ENCODE results near the gene SYNPO.

Gene SYNPO

GRCh38 chr5:150661086-150661485 is 20.6 kb downstream of the SYNPO start, which contains the start of gene MYOZ3:
Gene MYOZ3 (plus strand): TSS chr5:150661251. CDS start chr5:150662942, 1,691 bp downstream.
- in situ Hi-C loops (cut with HindIII; ENCODE audit: low pct_ligation_motif_present, low sequenced_read_pairs), result loop anchor here (25.0 kb wide), 1 partner anchor 99 kb away; no protein-coding TSS in a partner anchor
- Histone ChIP-seq H3K36me3 (replicated peaks) (no peaks in the 10 kb centered on the region), H3K27ac (no peak within 1 kb of the TSS), H3K27me3 (replicated peaks) (peaks cover 6% of the 10 kb centered on the region), H3K4me3 (ENCODE audit: low read depth, low read length) (no peak within 1 kb of the TSS)
- TF ChIP-seq CTCF (IDR thresholded peaks at IDR 0.05; ENCODE audit: low read depth, low read length, missing control alignments), result no peak
- no peak for DNase-seq

- no peaks in the 10 kb centered on the region for H3K36me3 ChIP-seq (replicated peaks)
- H3K27ac ChIP-seq, result no peak overlapping the region
- no peak for DNase-seq
- in situ Hi-C loops (cut with HindIII; ENCODE audit: low pct_ligation_motif_present, low sequenced_read_pairs), result loop anchor here (25.0 kb wide), 1 partner anchor 100 kb away; no protein-coding TSS in a partner anchor
- peaks cover 6% of the 10 kb centered on the region for H3K27me3 ChIP-seq (replicated peaks)
- no peak overlapping the region for H3K4me3 ChIP-seq (ENCODE audit: low read depth, low read length)
- TF ChIP-seq CTCF (IDR thresholded peaks at IDR 0.05; ENCODE audit: low read depth, low read length, missing control alignments), result no peak
Observed at GRCh38 chr5:150661821-150662596, 21.5 kb downstream of the SYNPO start.

- no peak for TF ChIP-seq CTCF (IDR thresholded peaks at IDR 0.05; ENCODE audit: low read depth, low read length, missing control alignments)
- Histone ChIP-seq H3K27me3 (replicated peaks) (peaks cover 8% of the 10 kb centered on the region), H3K36me3 (replicated peaks) (no peaks in the 10 kb centered on the region), H3K4me3 (ENCODE audit: low read depth, low read length) (no peak overlapping the region), H3K27ac (no peak overlapping the region)
- in situ Hi-C loops (cut with HindIII; ENCODE audit: low pct_ligation_motif_present, low sequenced_read_pairs), result loop anchor here (25.0 kb wide), 1 partner anchor 101 kb away; no protein-coding TSS in a partner anchor
- DNase-seq, result no peak
Observed at GRCh38 chr5:150662731-150663516, 22.5 kb downstream of the SYNPO start.

- in situ Hi-C loops (cut with HindIII; ENCODE audit: low pct_ligation_motif_present, low sequenced_read_pairs), result loop anchor here (25.0 kb wide), 1 partner anchor 102 kb away; no protein-coding TSS in a partner anchor
- peaks cover 8% of the 10 kb centered on the region for H3K27me3 ChIP-seq (replicated peaks)
- no peaks in the 10 kb centered on the region for H3K36me3 ChIP-seq (replicated peaks)
- no peak for DNase-seq
- H3K4me3 ChIP-seq (ENCODE audit: low read depth, low read length), result no peak overlapping the region
- TF ChIP-seq CTCF (IDR thresholded peaks at IDR 0.05; ENCODE audit: low read depth, low read length, missing control alignments), result no peak
- no peak overlapping the region for H3K27ac ChIP-seq
Observed at GRCh38 chr5:150663936-150664335, 23.5 kb downstream of the SYNPO start.

- H3K4me3 ChIP-seq (ENCODE audit: low read depth, low read length), result no peak overlapping the region
- peaks cover 8% of the 10 kb centered on the region for H3K27me3 ChIP-seq (replicated peaks)
- no peak for TF ChIP-seq CTCF (IDR thresholded peaks at IDR 0.05; ENCODE audit: low read depth, low read length, missing control alignments)
- no peak overlapping the region for H3K27ac ChIP-seq
- in situ Hi-C loops (cut with HindIII; ENCODE audit: low pct_ligation_motif_present, low sequenced_read_pairs), result loop anchor here (25.0 kb wide), 1 partner anchor 103 kb away; no protein-coding TSS in a partner anchor
- DNase-seq, result no peak
- no peaks in the 10 kb centered on the region for H3K36me3 ChIP-seq (replicated peaks)
Observed at GRCh38 chr5:150665044-150665443, 24.6 kb downstream of the SYNPO start.
